AG04449 (cell line): ENCODE data around the gene ABTB2.

Experiments used
- CTCF ChIA-PET: fragments of 350-600 bp; formaldehyde crosslinking; extraction: SDS; loops from one replicate; lab custom pipeline; 2021; ENCODE audit warnings: antibody characterized with exemption; lab: Yijun Ruan, JAX
- POLR2A ChIA-PET: fragments of 400-600, 350-600 bp; formaldehyde crosslinking; extraction: SDS; loops from one replicate; lab custom pipeline; 2020; ENCODE audit warnings: antibody characterized with exemption, inconsistent platforms; lab: Yijun Ruan, JAX
- DNase-seq: peaks from one replicate; pipeline ENCODE4 v3.0.0-alpha.2; 2010; ENCODE audit warnings: low read depth, low spot score
- H3K4me3 ChIP-seq: 2 replicates; pipeline ENCODE4 v1.5.1; 2011; ENCODE audit warnings: low read depth, mild to moderate bottlenecking, control low read depth, low read length
- TF ChIP-seq, protein P1 (sequence below): IDR thresholded peaks from one replicate; pipeline ENCODE4 v1.5.1; 2011; ENCODE audit warnings: mild to moderate bottlenecking, moderate library complexity, low read length, control low read depth, inconsistent platforms; ENCODE audit not compliant: insufficient read depth; ENCODE audit errors: missing control alignments

ABTB2 gene

GRCh38 chr11:34192481-34193401, 165.1 kb downstream of the ABTB2 start:
- POLR2A ChIA-PET = interaction anchor here (0.8 to 1.0 kb wide), 2 partner anchors 164 to 165 kb away, joined by 3 read pairs; partner anchors contain the start of gene ABTB2
- peak; percentile 33 for DNase-seq
- CTCF ChIA-PET = interaction anchor here (1.2 to 1.5 kb wide), 4 partner anchors 13 to 33 kb away, joined by 3 to 9 read pairs (median 4); no protein-coding TSS in a partner anchor
- TF ChIP-seq, protein P1, sequence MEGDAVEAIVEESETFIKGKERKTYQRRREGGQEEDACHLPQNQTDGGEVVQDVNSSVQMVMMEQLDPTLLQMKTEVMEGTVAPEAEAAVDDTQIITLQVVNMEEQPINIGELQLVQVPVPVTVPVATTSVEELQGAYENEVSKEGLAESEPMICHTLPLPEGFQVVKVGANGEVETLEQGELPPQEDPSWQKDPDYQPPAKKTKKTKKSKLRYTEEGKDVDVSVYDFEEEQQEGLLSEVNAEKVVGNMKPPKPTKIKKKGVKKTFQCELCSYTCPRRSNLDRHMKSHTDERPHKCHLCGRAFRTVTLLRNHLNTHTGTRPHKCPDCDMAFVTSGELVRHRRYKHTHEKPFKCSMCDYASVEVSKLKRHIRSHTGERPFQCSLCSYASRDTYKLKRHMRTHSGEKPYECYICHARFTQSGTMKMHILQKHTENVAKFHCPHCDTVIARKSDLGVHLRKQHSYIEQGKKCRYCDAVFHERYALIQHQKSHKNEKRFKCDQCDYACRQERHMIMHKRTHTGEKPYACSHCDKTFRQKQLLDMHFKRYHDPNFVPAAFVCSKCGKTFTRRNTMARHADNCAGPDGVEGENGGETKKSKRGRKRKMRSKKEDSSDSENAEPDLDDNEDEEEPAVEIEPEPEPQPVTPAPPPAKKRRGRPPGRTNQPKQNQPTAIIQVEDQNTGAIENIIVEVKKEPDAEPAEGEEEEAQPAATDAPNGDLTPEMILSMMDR = no peak
- H3K4me3 ChIP-seq = peak overlapping the region; percentile 16; the same call in 1 of the 2 replicates

- no peak overlapping the region for H3K4me3 ChIP-seq
- no peak for DNase-seq
- TF ChIP-seq, protein P1 = no peak
- ChIA-PET POLR2A (no interaction called here), CTCF (interaction anchor here (1.4 kb wide), 1 partner anchor 17 kb away, joined by 10 read pairs; no protein-coding TSS in a partner anchor)
Measured at GRCh38 chr11:34191578-34191977, 166.2 kb downstream of the ABTB2 start.

DNA sequence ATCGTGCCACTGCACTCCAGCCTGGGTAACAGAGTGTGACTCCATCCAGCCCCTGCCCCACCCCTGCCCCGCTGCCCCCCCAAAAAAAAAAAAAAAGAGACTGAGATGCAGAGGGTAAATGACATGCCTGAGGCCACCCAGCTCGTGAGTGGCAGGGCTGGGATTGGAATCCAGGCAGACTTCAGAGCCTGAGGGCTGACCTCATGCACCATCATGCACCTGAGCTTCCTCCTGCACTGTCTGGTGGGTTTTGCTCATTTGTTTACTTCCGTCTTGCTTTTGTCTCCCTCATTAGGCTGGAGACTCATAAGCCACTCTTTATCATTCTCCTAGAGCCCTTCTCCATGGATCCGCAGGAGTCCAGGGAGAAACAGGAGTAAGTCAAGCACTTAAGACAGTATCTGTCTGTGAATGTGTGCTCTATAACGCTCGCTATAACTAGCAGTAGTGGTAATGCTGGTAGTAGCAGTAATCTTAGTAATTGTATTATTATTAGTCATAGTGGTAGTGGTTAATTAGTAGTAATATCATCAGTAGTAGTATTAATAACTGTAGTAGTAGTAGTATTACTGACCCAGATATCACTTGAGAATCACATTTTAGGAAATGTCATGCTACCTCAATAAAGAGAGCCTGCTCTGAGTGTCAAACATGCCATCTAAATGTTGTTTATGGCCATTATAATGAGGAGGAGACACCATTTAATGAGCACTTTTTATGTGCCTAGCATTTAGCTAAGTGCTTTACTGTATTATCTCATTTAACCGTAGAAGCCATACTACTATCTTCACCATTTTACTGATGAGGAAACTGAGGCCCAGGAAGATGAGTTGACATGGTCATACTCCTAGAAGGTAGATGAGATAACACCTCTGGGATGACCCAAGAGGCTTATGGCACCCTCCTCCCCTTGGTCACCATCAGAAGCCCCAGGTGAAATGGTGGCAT, 167.3 kb downstream of the ABTB2 start:
- H3K4me3 ChIP-seq = no peak overlapping the region
- ChIA-PET POLR2A (no interaction called here), CTCF (interaction anchor here (1.4 kb wide), 1 partner anchor 16 kb away, joined by 10 read pairs; no protein-coding TSS in a partner anchor)
- TF ChIP-seq, protein P1 = no peak
- no peak for DNase-seq

- POLR2A ChIA-PET = no interaction called here
- DNase-seq = no peak
- CTCF ChIA-PET = interaction anchor here (5.5 kb wide), 1 partner anchor 14 kb away, joined by 63 read pairs; no protein-coding TSS in a partner anchor
- no peak overlapping the region for H3K4me3 ChIP-seq
- TF ChIP-seq, protein P1 = no peak
Measured at GRCh38 chr11:34189191-34189590, 168.6 kb downstream of the ABTB2 start.

DNA sequence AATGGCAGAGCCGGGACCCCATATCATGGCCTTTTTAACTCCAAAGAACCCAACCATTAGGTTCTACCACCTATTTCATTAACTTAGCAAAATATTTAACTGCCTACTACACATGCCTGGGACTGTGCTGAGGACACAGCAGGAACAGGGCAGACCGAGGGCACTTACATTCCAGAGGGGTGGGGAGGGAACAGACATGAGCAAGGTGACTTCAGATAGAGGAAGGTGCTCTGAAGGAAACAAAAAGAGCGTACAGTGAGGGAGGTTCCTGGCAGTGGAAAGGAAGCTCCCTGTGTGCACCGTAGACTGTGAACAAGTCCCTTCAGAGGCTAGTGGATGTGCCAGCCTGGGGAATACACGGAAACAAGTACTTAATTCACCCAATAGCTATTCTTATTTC, 169.6 kb downstream of the ABTB2 start:
- TF ChIP-seq, protein P1 = no peak
- DNase-seq = no peak
- POLR2A ChIA-PET = no interaction called here
- CTCF ChIA-PET = interaction anchor here (0.9 to 5.5 kb wide), 3 partner anchors 13 to 304 kb away, joined by 3 to 63 read pairs (median 3); no protein-coding TSS in a partner anchor
- H3K4me3 ChIP-seq = no peak overlapping the region
